OCI-LY3 (cell line): ENCODE results near the gene MEI4.

Source experiments
- CTCF ChIP-seq: fragments of 200-600, 300-600 bp; sonication (generic); IDR thresholded peaks from 2 replicates; pipeline ENCODE4 v1.5.1; 2014; ENCODE audit warnings: antibody characterized with exemption, low read length, low read depth
- EZH2phosphoT487 ChIP-seq: fragments of 200-600 bp; shearing (Covaris generic); IDR thresholded peaks from 2 replicates; pipeline ENCODE4 v1.6.1; 2018; ENCODE audit warnings: antibody characterized with exemption, mixed run types, low read depth

DNA sequence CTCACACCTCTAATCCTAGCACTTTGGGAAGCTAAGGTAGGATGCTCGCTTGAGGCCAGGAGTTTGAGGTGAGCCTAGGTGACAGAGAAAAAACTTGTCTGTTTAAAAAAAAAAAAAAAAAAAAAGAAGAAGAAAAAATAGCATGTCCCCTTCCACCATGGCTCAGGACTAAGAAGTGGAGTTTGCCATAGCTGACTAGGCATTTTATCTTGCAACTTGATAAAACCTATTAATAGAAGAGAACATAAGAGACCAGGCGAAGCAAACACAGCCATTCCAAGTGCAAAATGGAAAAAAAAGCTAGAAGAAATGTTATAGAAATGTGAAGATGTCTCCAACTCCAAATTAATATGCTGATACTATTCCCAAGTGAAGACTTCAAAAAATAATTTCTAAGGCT, 277.5 kb downstream of the MEI4 start:
- TF ChIP-seq CTCF, result no peak
- TF ChIP-seq EZH2phosphoT487, result no peak
